Progenitor cell of endocrine pancreas (in vitro differentiated cells): ENCODE data around the gene HHIP. TPM values are rescaled to one million over a fixed set of nuclear protein-coding genes. Genes with fewer than 3 reads are reported as not detected.

Experiments
- DNase-seq: peaks from one replicate; pipeline ENCODE4 v3.0.0; 2021; ENCODE audit warnings: low spot score; ENCODE audit not compliant: unreplicated experiment
- H3K27ac Mint-ChIP-seq: 2 replicates; pipeline ENCODE4 v1.8.0; 2021; ENCODE audit warnings: mild to moderate bottlenecking, moderate library complexity, mixed read lengths
- H3K27me3 Mint-ChIP-seq: 2 replicates; pipeline ENCODE4 v1.8.0; 2021; ENCODE audit warnings: mixed read lengths
- H3K36me3 Mint-ChIP-seq: 2 replicates; pipeline ENCODE4 v1.8.0; 2022; ENCODE audit warnings: mixed read lengths; ENCODE audit not compliant: insufficient read depth
- H3K4me1 Mint-ChIP-seq: 2 replicates; pipeline ENCODE4 v1.8.0; 2021; ENCODE audit warnings: low read depth, mixed read lengths
- H3K4me3 Mint-ChIP-seq: 2 replicates; pipeline ENCODE4 v1.8.0; 2021; ENCODE audit warnings: low read depth, mild to moderate bottlenecking, moderate library complexity, mixed read lengths
- H3K9me3 Mint-ChIP-seq: 2 replicates; pipeline ENCODE4 v1.8.0; 2021; ENCODE audit warnings: low read depth, mixed read lengths
- CTCF ChIP-seq: fragments of 200-600 bp; sonication (generic); IDR thresholded peaks from one replicate; pipeline ENCODE4 v1.5.0; 2021; ENCODE audit warnings: antibody characterized with exemption, mild to moderate bottlenecking; ENCODE audit not compliant: unreplicated experiment
- total RNA-seq: library from RNA; stranded (reverse); gene quantifications from 2 replicates; pipeline ENCODE4 v1.2.1, GENCODE V29; 2021

The HHIP gene
- total RNA-seq, 1 donor from 2014 or later, result 0.22 TPM

GRCh38 chr4:144732584-144733428 is 86.8 kb downstream of the HHIP start:
- H3K4me1 Mint-ChIP-seq, result peaks cover 23% of the 10 kb centered on the region
- no peak overlapping the region for H3K27ac Mint-ChIP-seq
- no peak for DNase-seq
- no peaks in the 10 kb centered on the region for H3K9me3 Mint-ChIP-seq
- TF ChIP-seq CTCF, result no peak
- H3K36me3 Mint-ChIP-seq, result no peaks in the 10 kb centered on the region
- H3K4me3 Mint-ChIP-seq, result no peak overlapping the region
- no peaks in the 10 kb centered on the region for H3K27me3 Mint-ChIP-seq

GRCh38 chr4:144733566-144733965 is 87.6 kb downstream of the HHIP start:
- Mint-ChIP-seq H3K9me3 (no peaks in the 10 kb centered on the region), H3K36me3 (no peaks in the 10 kb centered on the region), H3K4me1 (peaks cover 23% of the 10 kb centered on the region), H3K27ac (no peak overlapping the region), H3K4me3 (no peak overlapping the region), H3K27me3 (no peaks in the 10 kb centered on the region)
- no peak for TF ChIP-seq CTCF
- no peak for DNase-seq

- H3K27ac Mint-ChIP-seq, result no peak overlapping the region
- DNase-seq, result no peak
- H3K4me3 Mint-ChIP-seq, result no peak overlapping the region
- TF ChIP-seq CTCF, result no peak
- no peaks in the 10 kb centered on the region for H3K36me3 Mint-ChIP-seq
- H3K9me3 Mint-ChIP-seq, result no peaks in the 10 kb centered on the region
- no peaks in the 10 kb centered on the region for H3K27me3 Mint-ChIP-seq
- H3K4me1 Mint-ChIP-seq, result peaks cover 30% of the 10 kb centered on the region
Observed at GRCh38 chr4:144734522-144734921, 88.6 kb downstream of the HHIP start.

- TF ChIP-seq CTCF, result no peak
- Mint-ChIP-seq H3K4me3 (no peak overlapping the region), H3K27me3 (no peaks in the 10 kb centered on the region), H3K36me3 (no peaks in the 10 kb centered on the region), H3K9me3 (no peaks in the 10 kb centered on the region), H3K27ac (no peak overlapping the region), H3K4me1 (peaks cover 18% of the 10 kb centered on the region)
- no peak for DNase-seq
Observed at GRCh38 chr4:144738649-144739048, 92.7 kb downstream of the HHIP start.

- Mint-ChIP-seq H3K9me3 (no peaks in the 10 kb centered on the region), H3K36me3 (no peaks in the 10 kb centered on the region), H3K4me1 (peaks cover 14% of the 10 kb centered on the region), H3K27ac (no peak overlapping the region), H3K27me3 (no peaks in the 10 kb centered on the region), H3K4me3 (no peak overlapping the region)
- no peak for DNase-seq
- TF ChIP-seq CTCF, result no peak
Observed at GRCh38 chr4:144739511-144740033, 93.6 kb downstream of the HHIP start.
